ENCODE results near the gene ACADL.

- TF ChIP-seq CTCF (IDR thresholded peaks at IDR 0.05) (no peak), POLR2A (IDR thresholded peaks at IDR 0.05; ENCODE audit: low read depth) (no peak)
Measured at GRCh38 chr2:210267698-210268097, 42.5 kb upstream of the ACADL start.

All from esophagus muscularis mucosa (tissue), 3 donors.